ENCODE data around the gene MNX1.

MNX1 gene

GRCh38 chr7:157032644-157033482 lies 22.4 kb upstream of the MNX1 start:
- DNase-seq, result no peak

DNA sequence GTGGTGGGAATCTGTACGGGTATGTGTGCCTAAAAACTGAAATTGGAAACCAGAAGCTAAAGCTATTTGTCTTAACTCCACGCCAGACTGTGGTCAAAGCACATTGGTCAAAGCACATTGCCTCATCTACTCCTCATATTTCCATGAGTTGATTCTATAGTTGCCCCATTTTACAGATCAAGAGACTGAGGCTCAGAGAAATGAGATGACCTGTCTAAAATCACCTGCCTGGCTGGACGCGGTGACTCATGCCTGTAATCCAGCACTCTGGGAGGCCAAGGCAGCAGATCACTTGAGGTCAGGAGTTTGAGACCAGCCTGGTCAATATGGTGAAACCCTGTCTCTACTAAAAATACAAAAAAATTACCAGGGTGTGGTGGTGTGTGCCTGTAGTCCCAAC lies 21.7 kb upstream of the MNX1 start:
- DNase-seq, result no peak

GRCh38 chr7:157028199-157028903 lies 17.9 kb upstream of the MNX1 start:
- DNase-seq, result no peak

GRCh38 chr7:157027568-157028198 lies 17.2 kb upstream of the MNX1 start:
- DNase-seq, result no peak

GRCh38 chr7:157024716-157025115 lies 14.3 kb upstream of the MNX1 start:
- DNase-seq, result no peak

GRCh38 chr7:157023589-157023905 lies 13.1 kb upstream of the MNX1 start:
- DNase-seq, result no peak

DNA sequence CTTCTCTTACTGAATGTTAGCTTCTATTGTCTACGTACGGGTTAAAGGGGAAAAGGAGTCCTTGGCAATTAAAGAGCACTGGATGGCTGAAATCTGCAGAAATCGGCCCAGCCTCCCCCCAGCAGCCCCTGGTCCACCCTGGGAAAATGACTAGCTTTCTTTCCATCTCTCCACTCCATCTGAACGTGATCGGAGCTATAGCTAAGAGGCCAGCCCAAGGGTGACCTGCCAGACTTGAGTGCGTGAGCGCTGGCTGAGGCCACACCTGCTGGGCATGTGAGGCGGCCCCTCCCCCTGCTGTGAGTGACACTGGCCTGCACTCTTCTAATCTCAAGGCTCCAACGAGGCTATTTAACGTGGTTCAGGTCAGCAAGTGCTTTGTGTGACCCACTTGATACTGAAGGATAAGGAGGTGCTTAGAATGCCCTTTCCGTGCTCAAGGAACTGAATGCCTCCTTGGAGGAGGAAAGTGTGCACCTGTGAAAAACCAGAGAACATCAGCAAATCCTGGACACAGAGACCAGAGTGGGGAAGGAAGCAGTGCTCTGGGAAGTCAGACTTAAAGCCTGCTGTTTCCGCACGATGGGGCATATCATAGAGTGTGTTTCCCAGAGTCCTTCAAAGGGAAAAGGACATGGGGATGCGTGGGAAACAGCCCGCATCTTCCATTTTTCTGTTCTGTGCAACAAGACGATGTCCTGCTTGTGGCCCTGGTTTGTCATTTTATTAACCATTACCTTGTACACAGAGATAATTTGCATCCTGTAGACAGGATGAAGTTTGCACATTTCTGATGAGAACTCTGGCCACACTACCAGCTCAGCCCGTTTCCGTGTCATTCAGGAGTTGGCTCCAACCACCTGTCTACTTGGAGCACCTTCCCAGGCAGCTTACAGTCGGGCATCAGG lies 12.5 kb upstream of the MNX1 start:
- no peak for DNase-seq

GRCh38 chr7:157021871-157022680 lies 11.6 kb upstream of the MNX1 start:
- no peak for DNase-seq

DNA sequence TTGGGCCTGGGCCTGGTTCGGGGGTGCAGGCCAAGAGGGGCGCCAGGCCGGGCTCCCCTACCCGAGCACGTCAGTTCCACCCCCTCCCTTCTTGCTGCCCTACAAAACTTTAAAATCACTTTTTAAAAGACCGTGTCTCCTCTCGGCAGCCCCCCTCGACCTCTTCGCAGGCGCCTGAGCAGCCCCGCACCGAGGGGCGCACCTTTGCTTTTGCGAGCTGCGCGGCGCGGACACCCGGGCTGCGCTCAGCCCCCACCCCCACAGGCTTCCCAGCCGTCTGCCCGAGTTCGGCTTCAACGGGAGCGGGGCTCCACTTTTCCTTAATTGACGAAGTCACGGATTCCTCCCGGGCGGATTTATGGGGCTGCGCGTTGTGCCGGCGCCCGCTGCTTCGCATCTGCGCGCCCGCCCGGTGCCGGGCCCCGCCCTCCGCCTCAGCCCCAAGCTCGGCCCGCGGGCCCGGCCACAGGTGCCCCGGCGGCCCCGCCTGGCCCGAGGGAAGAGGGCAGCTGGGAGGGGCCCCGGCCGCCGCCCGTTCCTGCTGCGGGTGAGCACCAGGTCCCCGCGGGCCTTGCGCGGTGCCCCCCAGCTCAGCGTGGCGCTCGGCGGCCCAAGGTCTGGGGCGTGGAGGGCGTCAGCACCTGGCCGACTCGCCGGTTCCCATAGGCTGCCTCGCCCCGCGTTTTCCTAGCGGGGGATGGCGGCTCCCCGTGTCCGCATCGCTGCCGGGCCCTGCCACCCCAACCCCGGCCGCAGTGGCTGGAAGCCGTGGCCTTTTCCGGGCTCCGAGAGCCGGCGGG lies 10.8 kb upstream of the MNX1 start:
- DNase-seq, result no peak

DNA sequence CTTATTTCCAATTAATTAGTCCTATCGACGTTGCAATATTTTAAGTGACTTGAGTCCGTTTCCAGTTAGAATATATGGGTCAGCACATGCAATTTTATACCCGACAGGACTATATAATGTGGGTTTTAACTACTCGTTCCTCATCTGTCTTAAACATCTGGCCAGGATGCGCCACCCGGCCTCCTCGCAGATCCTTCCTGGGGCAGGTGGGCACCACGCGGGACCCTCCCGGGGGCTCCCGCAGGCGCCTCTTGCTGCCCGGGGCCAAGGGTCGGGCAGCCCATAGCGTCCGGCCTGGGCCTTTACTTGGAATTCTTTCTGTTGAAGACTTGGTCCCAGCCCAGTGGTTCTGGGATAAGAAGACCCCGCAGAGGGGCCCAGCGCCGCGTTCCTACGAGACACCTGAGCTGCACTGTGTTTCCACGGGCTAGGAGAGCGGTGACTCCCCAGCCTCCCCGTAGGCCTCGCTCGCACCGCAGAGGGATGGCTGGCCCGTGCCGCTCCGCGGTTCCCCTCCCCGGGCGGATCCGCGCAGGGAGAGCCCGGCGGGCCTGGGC lies 10.1 kb upstream of the MNX1 start:
- DNase-seq, result no peak

GRCh38 chr7:157019718-157020451 lies 9.4 kb upstream of the MNX1 start:
- DNase-seq, result no peak

DNA sequence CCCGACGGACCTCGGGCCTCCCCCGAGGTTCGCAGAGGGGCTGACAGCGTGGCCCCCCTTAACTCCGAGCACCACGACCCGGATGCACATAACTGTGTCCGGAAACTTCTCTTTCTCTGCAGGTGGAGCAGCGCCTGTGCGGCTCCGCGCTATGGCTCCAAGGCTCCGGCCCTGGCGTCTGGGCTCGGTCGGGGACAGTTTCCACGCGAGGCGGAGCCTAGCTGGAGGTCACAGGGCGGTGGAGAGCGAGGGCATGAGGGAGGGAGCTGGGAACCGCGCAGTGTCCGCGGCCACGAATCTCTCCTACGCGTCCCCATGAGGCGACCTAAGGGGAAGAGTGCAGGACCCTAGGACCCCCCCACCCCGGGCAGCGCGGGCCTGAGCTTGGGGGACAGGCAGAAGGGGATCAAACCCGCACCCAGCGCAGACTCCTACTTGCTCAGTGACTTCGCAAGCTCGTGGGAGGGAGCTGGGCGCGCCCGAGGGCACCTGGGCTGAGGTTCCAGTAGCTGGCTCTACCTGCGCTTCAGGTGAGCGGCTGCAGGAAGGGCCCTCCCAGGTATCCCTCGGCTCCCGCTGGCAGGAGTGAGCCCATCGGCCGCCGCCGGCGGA lies 8.6 kb upstream of the MNX1 start:
- DNase-seq, result no peak

- no peak for DNase-seq
Measured at GRCh38 chr7:157018328-157018996, 8.0 kb upstream of the MNX1 start.

- no peak for DNase-seq
Measured at GRCh38 chr7:157017603-157018327, 7.3 kb upstream of the MNX1 start.

DNA sequence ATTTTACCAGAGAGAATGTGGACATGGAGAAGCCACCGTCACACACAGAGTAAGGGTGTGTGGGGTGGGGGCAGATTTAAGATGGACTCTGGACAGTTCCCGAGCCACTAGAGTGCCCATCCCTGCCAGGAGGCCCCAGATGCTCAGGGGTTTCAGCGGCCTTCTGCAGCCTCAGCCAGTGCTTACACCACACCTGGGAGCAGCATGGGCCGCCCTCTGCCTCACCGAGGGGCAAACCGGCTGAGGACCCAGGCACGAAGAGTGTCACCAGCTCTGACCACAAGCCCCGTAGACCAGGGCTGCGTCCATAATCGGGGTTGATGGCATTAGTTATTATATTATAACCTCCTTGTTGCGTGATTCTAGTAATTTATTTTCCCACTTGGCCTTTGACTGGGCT lies 6.7 kb upstream of the MNX1 start:
- no peak for DNase-seq

GRCh38 chr7:157016352-157017041 lies 6.0 kb upstream of the MNX1 start:
- DNase-seq, result no peak

- DNase-seq, result no peak
Measured at GRCh38 chr7:157016024-157016351, 5.5 kb upstream of the MNX1 start.

Data from AML-193 (cell line).